GM12874 (cell line): ENCODE data around the gene WNK1.

Experiments
- CTCF ChIP-seq: IDR thresholded peaks from 2 replicates; pipeline ENCODE4 v1.5.1; 2011; ENCODE audit warnings: low read depth, mild to moderate bottlenecking, control low read depth, low read length, moderate library complexity; ENCODE audit not compliant: insufficient read depth

The WNK1 gene

GRCh38 chr12:779745-780734 is 27.7 kb downstream of the WNK1 start:
- TF ChIP-seq CTCF: no peak

DNA sequence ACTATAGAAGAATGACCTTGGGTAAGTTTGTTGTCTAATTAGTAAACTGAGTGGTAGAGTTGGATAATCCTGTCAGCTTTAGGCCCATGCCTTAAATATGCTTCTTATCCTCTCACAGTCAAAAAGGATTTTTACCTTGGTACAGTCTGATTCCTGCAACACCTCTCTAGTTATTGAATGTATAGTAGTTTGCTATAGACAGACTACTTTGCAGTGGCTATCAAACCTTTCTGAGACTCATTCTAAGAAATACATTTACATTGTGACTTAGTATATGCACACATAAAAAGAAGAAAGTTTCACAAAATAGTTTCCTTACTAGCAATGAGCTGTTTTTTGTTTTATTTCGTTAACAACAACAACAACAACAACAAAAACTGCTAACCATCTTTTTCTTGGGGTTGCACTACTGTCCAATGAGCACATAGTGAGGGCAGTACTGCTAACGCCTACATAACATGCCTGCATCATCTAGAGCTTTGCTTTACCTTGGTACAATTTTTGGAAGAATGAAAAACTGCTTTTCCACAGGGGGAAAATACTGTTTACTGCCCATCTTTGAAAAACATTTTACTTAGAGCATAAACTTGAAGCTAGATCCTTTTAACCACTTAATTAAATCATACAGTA is 28.5 kb downstream of the WNK1 start:
- TF ChIP-seq CTCF: no peak

- no peak for TF ChIP-seq CTCF
These were observed 33.3 kb downstream of the WNK1 start for GRCh38 chr12:785706-786105.

GRCh38 chr12:788288-788687 is 35.9 kb downstream of the WNK1 start:
- no peak for TF ChIP-seq CTCF

DNA sequence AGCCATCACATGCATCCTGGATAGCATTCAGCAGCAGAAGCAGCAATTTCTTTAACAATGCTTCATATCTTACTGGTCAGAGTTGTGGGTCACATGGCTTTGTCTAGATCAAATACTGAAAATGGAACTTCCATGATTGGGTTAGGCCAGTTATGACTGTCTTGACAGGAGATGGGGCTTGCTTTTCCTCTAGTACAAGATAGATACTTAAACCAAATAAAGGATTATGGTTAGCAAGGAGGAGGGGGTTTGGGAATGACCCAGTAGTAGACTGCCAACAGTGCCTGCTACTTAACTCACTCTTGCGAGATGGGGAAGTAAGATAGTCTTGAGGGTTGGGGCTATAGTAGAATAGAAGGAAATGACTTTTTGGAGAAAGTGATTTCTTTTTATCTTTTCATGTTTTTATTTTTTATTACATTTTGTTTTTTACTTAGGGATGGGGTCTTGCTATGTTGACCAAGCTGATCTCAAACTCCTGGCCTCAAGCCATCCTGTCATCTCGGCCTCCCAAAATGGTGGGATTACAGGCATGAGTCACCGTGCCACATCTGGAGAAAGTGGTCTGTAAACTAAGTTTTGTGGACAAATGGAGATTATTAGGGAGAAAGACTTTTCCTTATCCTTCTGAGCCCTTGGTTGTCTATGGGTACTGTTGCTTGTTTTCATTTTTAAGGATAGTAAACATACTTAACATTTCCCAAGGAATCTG is 37.6 kb downstream of the WNK1 start:
- TF ChIP-seq CTCF: no peak

- no peak for TF ChIP-seq CTCF
These were observed 38.2 kb downstream of the WNK1 start for GRCh38 chr12:790608-791007.

GRCh38 chr12:793037-793436 is 40.7 kb downstream of the WNK1 start:
- TF ChIP-seq CTCF: no peak
